HEK293 (cell line): ENCODE data around the gene ADAMTS20.

Experiments used
- KLF16 ChIP-seq: fragments of 450-650 bp; formaldehyde crosslinking; IDR thresholded peaks from 2 replicates; pipeline ENCODE4 v1.5.1; 2017; ENCODE audit warnings: missing biosample characterization, missing genetic modification characterization
- MEIS1 ChIP-seq: sonication (generic); formaldehyde crosslinking; IDR thresholded peaks from 2 replicates; pipeline ENCODE4 v1.8.1; 2022; ENCODE audit warnings: missing genetic modification reagents, mild to moderate bottlenecking, borderline replicate concordance
- TCF7L2 ChIP-seq: IDR thresholded peaks from 2 replicates; pipeline ENCODE4 v1.6.1; 2011; ENCODE audit warnings: low read depth, mild to moderate bottlenecking, inconsistent platforms, low read length, moderate library complexity, borderline replicate concordance
- YY1 ChIP-seq: fragments of 450-650 bp; formaldehyde crosslinking; IDR thresholded peaks from 2 replicates; pipeline ENCODE4 v1.5.1; 2018; ENCODE audit warnings: missing biosample characterization, missing genetic modification characterization
- ZNF138 ChIP-seq: fragments of 450-650 bp; formaldehyde crosslinking; IDR thresholded peaks from 2 replicates; pipeline ENCODE4 v1.5.1; 2016; ENCODE audit warnings: missing biosample characterization, missing genetic modification characterization, borderline replicate concordance
- ZNF157 ChIP-seq: fragments of 450-650 bp; formaldehyde crosslinking; IDR thresholded peaks from 2 replicates; pipeline ENCODE4 v1.5.1; 2016; ENCODE audit warnings: missing biosample characterization, missing genetic modification characterization
- ZNF324 ChIP-seq: fragments of 450-650 bp; formaldehyde crosslinking; IDR thresholded peaks from 2 replicates; pipeline ENCODE4 v1.5.1; 2016; ENCODE audit warnings: missing biosample characterization, missing genetic modification characterization
- ZNF521 ChIP-seq: fragments of 450-650 bp; formaldehyde crosslinking; IDR thresholded peaks from 2 replicates; pipeline ENCODE4 v1.5.1; 2017; ENCODE audit warnings: missing biosample characterization, mild to moderate bottlenecking, missing genetic modification characterization
- ZNF624 ChIP-seq: fragments of 450-650 bp; formaldehyde crosslinking; IDR thresholded peaks from 2 replicates; pipeline ENCODE4 v1.5.1; 2017; ENCODE audit warnings: missing biosample characterization, missing genetic modification characterization
- ZNF660 ChIP-seq: fragments of 450-650 bp; IDR thresholded peaks from 2 replicates; pipeline ENCODE4 v1.5.1; 2018; ENCODE audit warnings: missing biosample characterization, mild to moderate bottlenecking, missing genetic modification characterization
- TF ChIP-seq, protein P1 (sequence below): fragments of 450-650 bp; formaldehyde crosslinking; IDR thresholded peaks from 2 replicates; pipeline ENCODE4 v1.5.1; 2016; ENCODE audit warnings: missing biosample characterization, missing genetic modification characterization
- TF ChIP-seq, protein P2 (sequence below): fragments of 450-650 bp; formaldehyde crosslinking; IDR thresholded peaks from 2 replicates; pipeline ENCODE4 v1.5.1; 2016; ENCODE audit warnings: missing biosample characterization, missing genetic modification characterization

DNA sequence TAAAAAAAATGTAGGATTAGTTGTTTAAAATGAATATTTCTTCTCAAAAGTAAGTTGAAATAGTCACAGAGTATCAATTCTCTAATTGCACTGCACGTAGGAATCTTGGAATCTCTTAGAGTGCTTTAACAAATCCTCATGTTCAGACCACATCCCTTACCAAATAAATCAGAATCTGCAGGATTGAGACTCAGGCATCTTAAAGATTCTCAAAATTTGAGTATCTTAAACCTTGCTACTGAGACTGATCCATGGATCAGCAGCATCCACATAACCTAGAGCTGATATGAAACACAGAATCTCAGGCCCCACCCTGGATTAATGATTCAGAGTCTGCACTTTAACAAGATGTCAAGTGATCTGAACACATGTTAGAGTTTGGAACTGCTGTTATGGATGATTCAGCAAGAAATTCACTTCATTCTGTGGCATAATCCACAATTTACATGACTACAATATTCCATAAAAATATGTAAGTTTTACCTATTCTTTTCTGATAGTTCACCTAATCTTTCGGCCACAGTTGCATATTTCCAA lies 58.7 kb downstream of the ADAMTS20 start:
- no peak for TF ChIP-seq ZNF624
- no peak for TF ChIP-seq ZNF138 (tag by site-specific recombination)
- no peak for TF ChIP-seq MEIS1 (CRISPR knock-in tag)
- TF ChIP-seq, protein P1, sequence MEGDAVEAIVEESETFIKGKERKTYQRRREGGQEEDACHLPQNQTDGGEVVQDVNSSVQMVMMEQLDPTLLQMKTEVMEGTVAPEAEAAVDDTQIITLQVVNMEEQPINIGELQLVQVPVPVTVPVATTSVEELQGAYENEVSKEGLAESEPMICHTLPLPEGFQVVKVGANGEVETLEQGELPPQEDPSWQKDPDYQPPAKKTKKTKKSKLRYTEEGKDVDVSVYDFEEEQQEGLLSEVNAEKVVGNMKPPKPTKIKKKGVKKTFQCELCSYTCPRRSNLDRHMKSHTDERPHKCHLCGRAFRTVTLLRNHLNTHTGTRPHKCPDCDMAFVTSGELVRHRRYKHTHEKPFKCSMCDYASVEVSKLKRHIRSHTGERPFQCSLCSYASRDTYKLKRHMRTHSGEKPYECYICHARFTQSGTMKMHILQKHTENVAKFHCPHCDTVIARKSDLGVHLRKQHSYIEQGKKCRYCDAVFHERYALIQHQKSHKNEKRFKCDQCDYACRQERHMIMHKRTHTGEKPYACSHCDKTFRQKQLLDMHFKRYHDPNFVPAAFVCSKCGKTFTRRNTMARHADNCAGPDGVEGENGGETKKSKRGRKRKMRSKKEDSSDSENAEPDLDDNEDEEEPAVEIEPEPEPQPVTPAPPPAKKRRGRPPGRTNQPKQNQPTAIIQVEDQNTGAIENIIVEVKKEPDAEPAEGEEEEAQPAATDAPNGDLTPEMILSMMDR (tag by site-specific recombination), result no peak
- TF ChIP-seq YY1 (tag by site-specific recombination), result no peak
- no peak for TF ChIP-seq KLF16 (tag by site-specific recombination)
- no peak for TF ChIP-seq ZNF521 (tag by site-specific recombination)
- TF ChIP-seq TCF7L2, result no peak
- TF ChIP-seq ZNF157 (tag by site-specific recombination), result no peak
- no peak for TF ChIP-seq ZNF660 (tag by site-specific recombination)
- TF ChIP-seq, protein P2, sequence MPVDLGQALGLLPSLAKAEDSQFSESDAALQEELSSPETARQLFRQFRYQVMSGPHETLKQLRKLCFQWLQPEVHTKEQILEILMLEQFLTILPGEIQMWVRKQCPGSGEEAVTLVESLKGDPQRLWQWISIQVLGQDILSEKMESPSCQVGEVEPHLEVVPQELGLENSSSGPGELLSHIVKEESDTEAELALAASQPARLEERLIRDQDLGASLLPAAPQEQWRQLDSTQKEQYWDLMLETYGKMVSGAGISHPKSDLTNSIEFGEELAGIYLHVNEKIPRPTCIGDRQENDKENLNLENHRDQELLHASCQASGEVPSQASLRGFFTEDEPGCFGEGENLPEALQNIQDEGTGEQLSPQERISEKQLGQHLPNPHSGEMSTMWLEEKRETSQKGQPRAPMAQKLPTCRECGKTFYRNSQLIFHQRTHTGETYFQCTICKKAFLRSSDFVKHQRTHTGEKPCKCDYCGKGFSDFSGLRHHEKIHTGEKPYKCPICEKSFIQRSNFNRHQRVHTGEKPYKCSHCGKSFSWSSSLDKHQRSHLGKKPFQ, result no peak
- TF ChIP-seq ZNF324 (tag by site-specific recombination), result no peak
